Sigmoid colon (tissue), 4 donors: ENCODE results near the gene DIPK1B.

ENCODE experiments used
- CTCF ChIP-seq, 4 experiments: fragments of 450-650 bp in 3 of 4; fragments of 200-600 bp in 1 of 4; IDR thresholded peaks; one replicate each; pipeline ENCODE4 v1.5.1; 2016 to 2019; ENCODE audit warnings: antibody characterized with exemption in 4 of 4, mild to moderate bottlenecking in 3 of 4, moderate library complexity in 2 of 4
- EP300 ChIP-seq, 4 donors: sonication (generic); formaldehyde crosslinking; IDR thresholded peaks; one replicate each; pipeline ENCODE4 v1.6.1; 2017; ENCODE audit warnings: antibody characterized with exemption in 4 of 4

GRCh38 chr9:136688274-136689107 lies 23.9 kb upstream of the DIPK1B start:
- no peak for TF ChIP-seq CTCF (IDR thresholded peaks at IDR 0.05)
- no peak for TF ChIP-seq EP300 (IDR thresholded peaks at IDR 0.05)
